ENCODE results near the gene VSX2. TPM values are rescaled to one million over a fixed set of nuclear protein-coding genes. Genes with fewer than 3 reads are reported as not detected.
A peak's percentile ranks its signal among the peaks of the same experiment; 100 is the strongest.

Gene VSX2
- total RNA-seq, 1 donor from 2014 or later, result 1.9 TPM

DNA sequence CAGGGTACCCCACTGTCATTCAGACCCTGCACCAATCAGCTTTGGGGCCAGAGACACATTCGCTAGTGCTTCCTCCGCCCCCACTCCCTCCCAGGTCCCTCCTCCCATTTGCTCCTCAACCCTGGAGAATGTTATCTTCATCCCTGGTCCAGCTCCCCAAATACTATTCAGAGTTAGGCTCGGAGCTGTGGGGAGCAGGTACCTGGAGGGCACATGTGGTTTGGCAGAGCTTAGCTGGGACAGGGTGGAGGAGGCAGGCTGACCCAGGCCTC is 19.5 kb downstream of the VSX2 start:
- no peak for DNase-seq (ENCODE audit: low spot score)

DNA sequence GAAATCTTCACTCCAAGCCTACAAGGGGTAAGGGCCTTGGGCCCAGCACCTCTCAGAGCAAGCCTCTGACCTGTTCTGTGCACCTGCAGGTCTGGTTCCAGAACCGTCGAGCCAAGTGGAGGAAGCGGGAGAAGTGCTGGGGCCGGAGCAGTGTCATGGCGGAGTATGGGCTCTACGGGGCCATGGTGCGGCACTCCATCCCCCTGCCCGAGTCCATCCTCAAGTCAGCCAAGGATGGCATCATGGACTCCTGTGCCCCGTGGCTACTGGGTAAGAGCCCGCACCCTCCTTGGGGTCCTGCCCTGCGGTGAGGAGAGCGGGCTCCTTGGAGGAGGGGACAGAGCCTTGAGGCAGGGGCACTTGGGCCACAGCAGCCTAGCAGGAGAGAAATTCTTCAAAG is 20.3 kb downstream of the VSX2 start:
- no peak for DNase-seq (ENCODE audit: low spot score)

DNA sequence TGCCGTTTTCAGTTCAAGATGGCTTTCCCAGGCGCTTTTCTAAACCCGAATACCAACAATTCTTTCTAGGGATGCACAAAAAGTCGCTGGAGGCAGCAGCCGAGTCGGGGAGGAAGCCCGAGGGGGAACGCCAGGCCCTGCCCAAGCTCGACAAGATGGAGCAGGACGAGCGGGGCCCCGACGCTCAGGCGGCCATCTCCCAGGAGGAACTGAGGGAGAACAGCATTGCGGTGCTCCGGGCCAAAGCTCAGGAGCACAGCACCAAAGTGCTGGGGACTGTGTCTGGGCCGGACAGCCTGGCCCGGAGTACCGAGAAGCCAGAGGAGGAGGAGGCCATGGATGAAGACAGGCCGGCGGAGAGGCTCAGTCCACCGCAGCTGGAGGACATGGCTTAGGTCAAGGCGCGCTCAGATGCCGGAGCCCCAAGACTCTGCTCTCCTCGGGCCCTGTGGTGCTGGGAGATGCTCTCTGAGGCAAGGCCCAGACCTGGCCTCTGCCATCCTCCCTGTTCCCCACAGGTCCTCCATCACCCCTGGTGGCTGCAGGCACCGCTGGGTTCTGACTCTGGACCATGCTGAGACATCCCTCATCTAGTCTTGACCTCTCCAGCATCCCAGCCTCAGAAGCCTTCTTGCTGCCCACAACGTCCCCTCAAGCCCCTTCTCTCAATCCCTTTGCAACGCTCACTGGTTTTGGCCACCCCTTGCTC is 21.4 kb downstream of the VSX2 start:
- no peak for DNase-seq (ENCODE audit: low spot score)

DNA sequence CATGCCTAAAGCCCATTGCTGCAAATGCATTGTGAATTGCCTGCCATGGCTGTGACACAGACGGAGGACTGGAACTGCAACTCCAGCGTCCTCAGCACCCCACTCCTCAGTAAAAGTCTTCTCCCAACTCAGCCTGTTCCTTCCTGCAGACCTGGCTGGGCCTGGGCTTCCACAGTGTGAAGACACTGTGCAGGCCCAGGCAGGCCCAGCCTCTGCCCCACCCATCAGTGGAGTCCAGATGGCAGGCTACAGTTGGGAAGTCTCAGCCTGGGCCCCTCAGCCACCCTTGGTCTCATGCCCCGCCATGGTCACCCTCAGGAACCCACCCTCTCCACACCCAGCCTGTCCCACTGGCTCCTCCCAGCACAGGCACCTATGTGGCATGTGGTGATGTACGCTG is 22.0 kb downstream of the VSX2 start:
- DNase-seq (ENCODE audit: low spot score), result peak; percentile 29

DNA sequence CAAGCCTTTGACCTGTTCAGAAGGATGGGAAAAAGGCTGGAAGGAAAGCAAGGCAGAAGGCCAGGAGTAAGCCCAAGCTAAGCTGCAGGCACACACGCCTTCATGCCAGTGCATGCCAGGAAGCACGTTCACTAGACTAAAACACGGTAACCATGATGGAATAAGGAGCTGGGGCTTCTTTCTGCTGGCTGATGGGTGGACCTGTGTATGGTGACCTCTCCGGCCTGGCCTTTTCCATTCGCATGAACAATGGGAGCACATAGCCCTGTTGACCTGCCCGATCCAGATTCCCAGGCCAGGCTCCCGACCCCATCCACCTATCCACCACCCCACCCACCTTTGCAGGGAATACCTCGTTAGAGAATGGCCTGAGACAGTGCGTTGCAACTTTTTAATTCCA is 22.8 kb downstream of the VSX2 start:
- DNase-seq (ENCODE audit: low spot score), result no peak

DNA sequence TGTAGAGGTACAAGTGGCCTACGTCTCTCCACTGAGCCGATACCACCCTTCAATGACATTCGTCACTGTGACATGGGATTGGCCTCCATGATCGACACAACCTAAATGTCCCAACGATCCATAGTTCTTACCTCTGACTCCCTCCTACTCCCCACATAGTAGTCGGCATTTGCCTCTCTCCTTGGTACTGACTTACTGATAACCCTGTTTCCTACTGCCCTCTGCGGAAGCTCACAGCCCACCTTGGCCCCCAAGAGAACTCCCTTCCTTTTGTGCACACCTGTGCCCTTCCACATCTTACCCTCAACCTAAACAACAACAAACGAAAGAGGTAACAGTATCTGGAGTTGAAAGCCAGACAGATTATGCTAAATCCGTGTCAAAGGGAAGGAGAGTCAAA is 23.9 kb downstream of the VSX2 start:
- DNase-seq (ENCODE audit: low spot score), result no peak

DNA sequence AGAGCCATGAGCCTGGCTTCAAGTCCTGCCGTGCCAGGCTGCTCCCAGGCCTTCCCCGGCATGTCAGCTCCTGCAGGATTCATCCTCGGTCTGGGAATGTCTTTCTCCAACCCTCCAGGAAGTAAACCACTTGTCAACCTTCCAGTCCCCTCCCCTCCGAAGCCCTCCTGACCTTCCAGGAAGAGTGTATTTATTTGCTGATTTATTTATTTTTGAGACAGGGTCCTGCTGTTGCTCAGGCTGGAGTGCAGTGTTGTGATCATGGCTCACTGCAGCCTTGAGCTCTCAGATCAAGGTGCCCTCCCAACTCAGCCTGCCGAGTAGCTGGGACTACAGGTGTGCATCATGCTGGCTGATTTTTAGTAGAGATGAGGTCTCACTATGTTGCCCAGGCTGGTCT is 24.7 kb downstream of the VSX2 start:
- no peak for DNase-seq (ENCODE audit: low spot score)

DNA sequence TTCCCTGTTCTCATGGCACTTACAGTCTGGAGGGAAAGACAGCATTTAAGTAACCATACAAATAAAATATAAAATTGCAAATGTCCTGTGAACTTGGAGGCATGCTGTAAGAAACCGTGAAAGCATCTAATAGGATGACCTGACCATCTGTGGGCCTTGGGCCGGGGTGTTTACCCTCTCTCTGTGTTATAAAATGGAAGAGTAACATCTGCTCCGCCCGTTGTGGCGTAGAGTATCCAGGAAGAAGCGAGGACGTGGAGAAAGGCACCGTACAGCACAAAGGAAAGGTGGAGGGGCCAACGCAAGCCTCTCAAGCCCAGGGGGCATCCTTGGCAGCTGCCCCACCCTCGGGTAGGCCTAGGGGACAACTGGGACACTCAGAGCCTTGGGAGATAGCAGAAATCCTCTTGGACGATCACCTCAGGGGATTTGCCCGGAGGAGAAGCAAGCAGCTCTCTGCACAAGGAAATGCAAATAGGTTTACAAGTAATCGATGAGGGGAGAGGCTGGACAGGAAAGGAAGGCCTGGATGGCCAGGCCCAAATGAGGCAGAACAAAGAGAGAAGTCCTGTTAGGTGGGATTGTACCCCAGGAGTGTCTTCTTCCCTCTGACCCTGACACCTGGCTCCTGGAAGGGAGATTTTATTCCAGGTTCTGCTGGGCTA is 26.2 kb downstream of the VSX2 start:
- no peak for DNase-seq (ENCODE audit: low spot score)

DNA sequence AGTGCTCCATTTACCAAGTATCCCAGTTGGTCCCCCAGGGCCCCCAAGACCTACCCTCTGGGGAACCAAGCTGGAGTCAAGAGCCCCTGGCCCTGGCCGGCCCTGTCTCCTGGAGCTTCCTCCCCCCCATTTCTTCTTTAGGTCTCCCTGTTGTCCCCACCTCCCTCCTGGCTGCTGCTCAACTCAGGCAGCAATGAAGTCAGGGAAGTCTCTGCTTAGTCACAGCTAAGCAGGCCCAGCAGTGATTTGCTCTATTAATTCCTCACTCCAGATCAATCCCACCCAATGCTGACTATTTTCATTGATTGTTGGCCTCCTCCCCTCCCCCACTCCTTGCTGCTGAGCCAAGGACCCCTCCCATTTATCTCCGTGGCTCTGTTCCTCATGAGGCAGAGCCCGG is 28.3 kb downstream of the VSX2 start:
- no peak for DNase-seq (ENCODE audit: low spot score)

DNA sequence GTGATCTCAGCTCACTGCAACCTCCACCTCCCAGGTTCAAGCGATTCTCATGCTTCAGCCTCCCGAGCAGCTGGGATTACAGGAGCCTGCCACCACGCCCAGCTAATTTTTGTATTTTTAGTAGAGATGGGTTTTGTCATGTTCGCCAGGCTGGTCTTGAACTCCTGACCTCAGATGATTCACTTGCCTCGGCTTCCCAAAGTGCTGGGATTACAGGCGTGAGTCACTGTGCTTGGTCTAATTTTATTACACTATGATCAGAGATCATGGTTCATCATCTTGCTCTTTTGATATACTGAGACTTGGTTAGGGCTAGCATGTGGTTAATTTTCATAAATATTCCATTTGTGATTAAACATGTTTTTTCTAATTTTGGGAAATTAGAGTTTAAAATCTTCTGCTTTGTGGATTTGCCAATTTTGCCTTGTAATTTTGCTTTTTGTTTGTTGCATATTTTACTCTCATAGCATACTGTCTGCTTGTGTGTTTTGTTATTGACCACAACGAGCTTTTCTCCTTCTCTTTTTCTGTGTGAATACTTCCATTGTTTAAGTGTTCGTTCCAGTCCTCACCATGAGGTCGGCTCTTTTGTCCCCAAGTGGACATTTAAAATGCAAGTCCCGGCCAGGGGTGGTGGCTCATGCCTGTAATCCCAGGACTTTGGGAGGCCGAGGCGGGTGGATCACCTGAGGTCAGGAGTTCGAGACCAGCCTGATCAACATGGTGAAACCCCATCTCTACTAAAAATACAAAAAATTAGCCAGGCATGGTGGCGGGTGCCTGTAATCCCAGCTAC is 31.3 kb downstream of the VSX2 start:
- peak; percentile 65 for DNase-seq (ENCODE audit: low spot score)

DNA sequence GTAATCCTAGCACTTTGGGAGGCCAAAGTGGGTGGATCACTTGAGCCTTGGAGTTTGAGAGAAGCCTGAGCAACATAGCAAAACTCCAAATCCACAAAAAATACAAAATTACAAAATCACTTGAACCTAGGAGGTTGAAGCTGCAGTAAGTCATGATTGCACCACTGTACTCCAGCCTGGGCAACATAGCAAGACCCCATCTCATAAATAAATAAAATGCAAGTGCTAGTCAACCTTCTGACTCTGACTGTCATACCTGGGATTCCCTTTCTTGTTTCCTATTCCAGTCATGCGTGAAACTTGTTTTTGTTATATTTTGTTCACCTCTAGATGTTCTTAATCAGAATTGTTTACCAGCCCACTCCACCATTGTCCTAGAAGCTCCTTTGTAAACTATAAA is 32.1 kb downstream of the VSX2 start:
- DNase-seq (ENCODE audit: low spot score), result no peak

DNA sequence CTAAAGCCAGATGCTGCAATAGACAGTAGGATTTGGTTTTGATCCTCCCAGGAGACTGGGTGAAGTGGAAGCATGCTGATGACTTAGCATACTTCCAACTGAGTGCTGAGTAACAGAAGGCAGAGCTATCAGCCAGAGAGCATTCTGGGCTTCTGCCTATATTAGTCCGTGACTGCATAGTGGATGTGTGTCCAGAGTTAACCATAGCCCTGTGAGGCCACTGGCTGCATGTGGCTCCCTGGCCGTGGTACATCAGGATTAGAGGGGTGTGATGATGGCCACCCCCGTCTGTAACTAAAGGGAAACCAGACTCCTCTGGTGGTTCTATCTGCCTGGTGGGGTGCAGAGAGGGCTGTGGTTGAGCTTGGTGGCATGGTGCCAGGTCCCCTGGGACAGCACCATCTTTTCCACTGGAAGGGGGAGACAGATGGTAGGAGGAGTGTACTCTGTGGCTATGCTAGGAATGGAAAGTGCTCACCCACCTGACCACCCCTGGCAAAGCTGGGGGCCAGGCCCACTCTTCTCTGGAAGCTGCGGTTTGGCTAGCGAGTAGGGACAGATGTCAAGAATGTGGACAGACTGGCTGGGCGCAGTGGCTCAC is 36.1 kb downstream of the VSX2 start:
- peak; percentile 87 for DNase-seq (ENCODE audit: low spot score)

DNA sequence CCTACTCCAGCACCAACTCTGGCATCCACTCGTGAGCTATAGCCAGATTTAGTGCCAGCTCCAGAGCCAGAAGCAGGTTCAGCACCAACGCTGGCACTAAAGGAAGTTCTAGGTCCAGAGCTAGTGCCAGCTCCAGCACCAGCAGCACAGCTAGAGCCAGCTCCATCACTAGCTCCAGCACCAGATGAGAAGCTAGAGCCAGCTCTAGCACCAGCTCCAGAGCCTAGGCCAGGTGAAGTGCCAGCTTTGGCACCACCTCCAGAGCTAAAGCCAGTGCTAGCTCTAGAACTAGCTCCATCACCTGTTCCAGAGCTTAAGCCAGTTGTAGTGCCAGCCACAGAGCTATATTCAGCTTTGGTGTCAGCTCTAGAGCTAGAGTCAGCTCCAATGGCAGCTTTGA is 38.8 kb downstream of the VSX2 start:
- DNase-seq (ENCODE audit: low spot score), result no peak

DNA sequence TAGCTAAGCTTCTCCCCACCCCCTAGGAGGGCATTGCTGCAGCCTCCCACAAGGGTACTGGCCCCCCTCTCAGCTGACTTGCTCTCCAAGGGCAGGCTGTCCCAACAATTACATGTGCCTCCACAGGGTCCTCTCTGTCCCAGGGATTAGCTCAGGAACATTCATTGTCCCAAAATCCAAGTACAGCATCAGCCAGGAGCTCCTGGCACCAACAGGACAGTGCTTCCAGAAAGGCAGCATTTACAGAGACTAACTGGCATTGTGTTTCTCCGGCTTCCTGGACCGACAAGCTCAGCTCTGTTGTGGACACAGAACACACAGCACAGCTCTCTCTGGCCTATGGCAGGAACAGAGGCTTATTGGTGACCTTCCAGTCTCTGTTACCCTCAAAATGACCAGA is 41.8 kb downstream of the VSX2 start:
- DNase-seq (ENCODE audit: low spot score), result no peak

DNA sequence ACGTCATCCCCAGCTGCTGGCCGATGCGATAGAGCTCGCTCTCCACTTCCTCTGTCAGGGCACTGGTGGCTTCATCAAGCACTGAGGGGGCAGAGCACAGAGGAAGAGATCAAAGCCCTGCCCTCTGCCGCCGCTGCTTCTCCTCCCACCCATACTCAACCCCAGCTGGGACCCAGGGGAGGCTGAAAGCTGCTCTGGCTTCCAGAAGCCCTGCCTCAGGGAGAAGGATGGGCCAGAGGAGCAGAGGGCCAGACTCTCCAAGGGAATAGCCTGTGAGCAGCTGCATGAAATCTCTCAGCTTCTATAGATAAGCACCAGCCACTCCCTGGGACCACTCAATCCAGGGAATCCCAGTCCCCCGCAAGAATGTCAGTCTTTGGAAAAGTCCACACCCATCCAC is 47.5 kb downstream of the VSX2 start:
- DNase-seq (ENCODE audit: low spot score), result no peak

DNA sequence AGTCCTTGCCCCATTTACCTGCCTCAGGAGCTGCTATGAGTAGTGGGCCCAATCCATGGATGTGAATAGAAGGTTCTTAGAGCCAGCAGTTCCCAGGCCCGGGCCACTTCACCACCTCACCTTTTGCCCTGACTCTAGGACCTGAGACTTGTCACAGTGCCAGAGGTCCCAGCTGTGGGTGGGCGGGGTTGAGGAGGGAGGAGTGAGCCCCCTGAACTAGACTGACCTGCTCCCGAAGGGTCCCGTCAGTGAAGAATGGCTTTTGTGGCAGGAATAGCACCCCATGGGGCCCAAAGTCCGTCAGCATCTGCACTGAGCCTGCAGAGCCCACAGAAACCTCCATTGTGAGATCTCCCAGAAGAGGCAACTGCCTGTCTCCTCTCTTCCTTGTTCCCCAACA is 50.6 kb downstream of the VSX2 start:
- DNase-seq (ENCODE audit: low spot score), result no peak

DNA sequence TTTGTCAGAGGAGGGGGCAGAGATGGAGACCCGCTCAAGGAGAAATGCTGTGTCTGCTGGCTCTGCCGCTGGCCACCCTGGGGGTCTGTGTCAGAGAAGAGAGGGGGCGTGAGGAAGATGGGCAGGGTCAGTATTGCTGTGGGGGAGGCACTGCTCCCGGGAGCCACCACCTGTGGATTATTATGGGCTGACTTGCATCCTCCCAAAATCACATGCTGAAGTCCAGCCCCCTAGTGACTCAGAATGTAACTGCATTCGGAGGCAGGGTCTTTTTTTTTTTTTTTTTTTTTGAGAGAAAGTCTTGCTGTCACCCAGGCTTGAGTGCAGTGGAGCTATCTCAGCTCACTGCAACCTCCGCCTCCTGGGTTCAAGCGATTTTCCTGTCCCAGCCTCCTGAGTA is 51.2 kb downstream of the VSX2 start:
- no peak for DNase-seq (ENCODE audit: low spot score)

DNA sequence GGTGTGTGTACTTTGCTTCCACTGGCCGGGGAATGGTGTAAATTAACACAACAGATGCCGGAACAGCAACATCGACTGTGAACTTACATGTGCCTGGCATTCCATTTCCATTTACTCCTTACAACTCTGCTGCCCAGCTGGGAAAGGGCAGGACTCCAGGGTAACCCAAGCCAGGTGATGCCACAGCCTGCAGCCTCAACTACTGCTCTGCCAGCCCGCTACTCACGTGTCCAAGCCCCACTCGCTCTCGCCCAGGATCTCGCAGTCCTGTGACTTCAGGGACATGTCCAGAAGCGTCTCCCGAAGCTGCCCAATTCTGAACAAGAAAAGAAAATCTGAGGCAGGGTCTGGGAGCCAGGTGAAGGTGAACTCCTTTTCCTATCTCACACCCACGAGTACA is 52.8 kb downstream of the VSX2 start:
- DNase-seq (ENCODE audit: low spot score), result no peak

DNA sequence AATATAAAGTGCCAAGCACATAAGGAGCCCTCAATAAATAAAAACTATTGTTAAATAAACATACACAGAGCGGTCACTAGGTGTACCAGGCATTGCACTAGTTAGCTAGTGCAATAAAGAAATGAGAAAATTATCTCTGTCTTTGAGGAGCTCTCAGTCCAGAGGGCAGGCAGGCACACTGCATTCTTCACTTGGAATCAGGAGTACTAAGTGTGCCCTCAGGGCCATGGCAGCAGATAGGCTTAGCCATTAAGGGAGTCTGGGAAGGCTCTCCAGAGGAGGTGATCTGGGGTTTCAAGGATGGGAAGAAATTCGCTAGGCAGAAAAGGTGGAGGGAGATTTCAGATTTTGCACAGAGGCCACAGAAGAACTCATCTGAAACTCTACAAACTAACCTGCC is 54.4 kb downstream of the VSX2 start:
- no peak for DNase-seq (ENCODE audit: low spot score)

DNA sequence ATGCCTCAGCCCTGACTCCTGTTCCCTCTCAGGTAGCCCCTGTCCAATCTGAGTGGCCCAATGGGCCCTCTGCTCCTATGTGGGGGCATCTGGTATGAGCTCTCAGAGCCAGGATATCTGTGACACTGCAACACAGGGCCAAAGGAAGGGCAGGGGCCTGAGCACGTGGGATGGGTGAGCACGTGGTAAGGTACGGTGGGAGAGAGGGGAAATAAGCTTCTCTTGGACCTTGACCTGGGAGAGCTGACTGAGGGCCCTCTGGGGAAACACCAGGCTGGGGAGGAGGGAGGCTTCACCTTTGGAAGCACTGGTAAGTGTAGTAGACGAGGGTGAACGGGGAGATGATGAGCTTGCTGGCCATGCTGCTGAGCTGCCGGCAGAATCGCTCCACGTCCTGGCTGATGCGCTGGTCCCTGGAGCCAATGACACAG is 56.8 kb downstream of the VSX2 start:
- DNase-seq (ENCODE audit: low spot score), result no peak

DNA sequence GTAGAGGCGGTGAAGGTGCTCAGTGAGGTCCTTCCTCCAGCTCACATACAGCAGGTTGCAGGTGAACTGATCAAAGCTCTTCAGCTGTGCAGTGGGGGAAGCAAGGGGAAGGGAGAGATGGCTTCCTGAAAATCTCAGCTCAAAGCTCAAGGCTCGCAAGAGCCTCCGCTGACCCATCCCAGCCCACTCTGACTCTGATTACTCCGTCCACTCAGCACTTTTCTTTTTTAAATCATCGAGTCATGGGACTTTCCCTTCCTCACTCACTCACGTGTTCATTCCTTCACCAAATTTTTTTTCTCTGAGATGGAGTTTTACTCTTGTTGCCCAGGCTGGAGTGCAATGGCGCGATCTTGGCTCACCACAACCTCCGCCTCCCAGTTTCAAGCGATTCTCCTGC is 58.7 kb downstream of the VSX2 start:
- DNase-seq (ENCODE audit: low spot score), result no peak

DNA sequence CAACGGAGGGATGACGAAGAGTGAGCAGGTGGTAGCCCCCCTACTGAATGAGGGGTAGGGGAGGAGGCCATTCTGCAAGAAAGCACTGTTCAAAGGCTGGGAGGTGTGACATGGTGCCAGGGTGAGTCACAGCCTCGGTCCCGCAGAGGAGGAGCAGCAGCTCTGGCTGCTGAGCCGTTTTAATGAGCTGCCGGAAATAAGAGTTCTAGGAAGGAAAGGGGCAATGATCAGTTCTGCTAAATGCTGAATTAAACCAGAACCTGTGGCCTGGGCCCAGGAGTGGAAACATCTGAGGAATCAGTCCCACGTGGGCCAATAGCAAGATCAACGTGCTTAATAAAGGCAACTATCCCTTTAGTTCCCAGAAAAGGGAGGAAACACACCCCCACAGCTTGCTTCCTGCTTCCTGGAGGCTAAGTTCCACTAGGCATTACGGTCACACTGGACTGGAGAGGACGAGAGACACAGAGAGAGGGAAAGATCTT is 59.9 kb downstream of the VSX2 start:
- peak; percentile 13 for DNase-seq (ENCODE audit: low spot score)
